Tongue (tissue), 2 donors: ENCODE data around the gene TAS2R20. TPM values are rescaled to one million over a fixed set of nuclear protein-coding genes. Genes with fewer than 3 reads are reported as not detected.
"Not testable (repeated sequence)": the region's sequence is repeated elsewhere in the genome, so short reads cannot be mapped to it uniquely, and the experiment has no call there.

Source experiments
- DNase-seq: peaks from one replicate; pipeline ENCODE4 v3.0.0-alpha.2; 2015
- total RNA-seq: library from RNA; depleted of rRNA; stranded (reverse); fragments of >200 nt; gene quantifications from one replicate; pipeline ENCODE4 v1.2.3, GENCODE V29; 2014

TAS2R20 gene
- 8.2 TPM for total RNA-seq

GRCh38 chr12:10998204-10998603 is at the start of gene TAS2R20:
Gene TAS2R20, minus strand, starts transcription at chr12:10998304. Its CDS starts 429 bp downstream, at chr12:10997875.
- DNase-seq = no peak

GRCh38 chr12:11041366-11041765 is 43.3 kb upstream of the TAS2R20 start:
- not testable (repeated sequence) for DNase-seq

GRCh38 chr12:11040162-11040561 is 42.1 kb upstream of the TAS2R20 start:
- no peak for DNase-seq

- no peak for DNase-seq
Measured at GRCh38 chr12:11039171-11039570, 41.1 kb upstream of the TAS2R20 start.

- DNase-seq = not testable (repeated sequence)
Measured at GRCh38 chr12:11033959-11034358, 35.9 kb upstream of the TAS2R20 start.

- no peak for DNase-seq
Measured at GRCh38 chr12:11031307-11031706, 33.2 kb upstream of the TAS2R20 start, which contains the start of gene TAS2R31. Gene TAS2R31, minus strand, starts transcription at chr12:11031407. Its CDS starts 72 bp downstream, at chr12:11031335.

GRCh38 chr12:11026118-11026517 is 28.0 kb upstream of the TAS2R20 start:
- DNase-seq = no peak

- no peak for DNase-seq
Measured at GRCh38 chr12:11023387-11023786, 25.3 kb upstream of the TAS2R20 start.

- DNase-seq = no peak
Measured at GRCh38 chr12:11022520-11022919, 24.4 kb upstream of the TAS2R20 start, which contains the start of gene TAS2R19. Gene TAS2R19, minus strand, starts transcription at chr12:11022620. Its CDS starts 49 bp downstream, at chr12:11022571.

- no peak for DNase-seq
Measured at GRCh38 chr12:11016937-11017336, 18.8 kb upstream of the TAS2R20 start.

- DNase-seq = no peak
Measured at GRCh38 chr12:11015775-11016430, 17.8 kb upstream of the TAS2R20 start.

- DNase-seq = no peak
Measured at GRCh38 chr12:11014234-11014633, 16.1 kb upstream of the TAS2R20 start.

GRCh38 chr12:11007608-11008007 is 9.5 kb upstream of the TAS2R20 start:
- no peak for DNase-seq

GRCh38 chr12:10994307-10994706 is 3.8 kb downstream of the TAS2R20 start:
- no peak for DNase-seq

- DNase-seq = no peak
Measured at GRCh38 chr12:10989107-10989506, 9.0 kb downstream of the TAS2R20 start.

GRCh38 chr12:10986812-10987211 is 11.3 kb downstream of the TAS2R20 start, which contains the start of gene TAS2R50:
Gene TAS2R50, minus strand, starts transcription at chr12:10986912. Its CDS starts 52 bp downstream, at chr12:10986860.
- no peak for DNase-seq

GRCh38 chr12:10982244-10982643 is 15.9 kb downstream of the TAS2R20 start:
- no peak for DNase-seq

GRCh38 chr12:10974965-10975364 is 23.1 kb downstream of the TAS2R20 start:
- no peak for DNase-seq

GRCh38 chr12:10968765-10969456 is 29.2 kb downstream of the TAS2R20 start:
- peak; percentile 9 for DNase-seq

- peak; percentile 13 for DNase-seq
Measured at GRCh38 chr12:10967409-10967808, 30.7 kb downstream of the TAS2R20 start.

GRCh38 chr12:10966314-10966713 is 31.8 kb downstream of the TAS2R20 start:
- no peak for DNase-seq

GRCh38 chr12:10965476-10965875 is 32.6 kb downstream of the TAS2R20 start:
- no peak for DNase-seq

GRCh38 chr12:10960211-10960610 is 37.9 kb downstream of the TAS2R20 start:
- DNase-seq = no peak

- no peak for DNase-seq
Measured at GRCh38 chr12:10959804-10960203, 38.3 kb downstream of the TAS2R20 start.
